WI38 (cell line): ENCODE results near the gene KBTBD8.

ENCODE experiments used
- H3K4me3 ChIP-seq: 2 replicates; pipeline ENCODE4 v1.5.1; 2011; ENCODE audit warnings: low read depth, mild to moderate bottlenecking, control low read depth, low read length
- TF ChIP-seq, protein P1 (sequence below): IDR thresholded peaks from 2 replicates; pipeline ENCODE4 v1.5.1; 2012; ENCODE audit warnings: low read depth, mild to moderate bottlenecking, control low read depth, low read length

KBTBD8 gene

DNA sequence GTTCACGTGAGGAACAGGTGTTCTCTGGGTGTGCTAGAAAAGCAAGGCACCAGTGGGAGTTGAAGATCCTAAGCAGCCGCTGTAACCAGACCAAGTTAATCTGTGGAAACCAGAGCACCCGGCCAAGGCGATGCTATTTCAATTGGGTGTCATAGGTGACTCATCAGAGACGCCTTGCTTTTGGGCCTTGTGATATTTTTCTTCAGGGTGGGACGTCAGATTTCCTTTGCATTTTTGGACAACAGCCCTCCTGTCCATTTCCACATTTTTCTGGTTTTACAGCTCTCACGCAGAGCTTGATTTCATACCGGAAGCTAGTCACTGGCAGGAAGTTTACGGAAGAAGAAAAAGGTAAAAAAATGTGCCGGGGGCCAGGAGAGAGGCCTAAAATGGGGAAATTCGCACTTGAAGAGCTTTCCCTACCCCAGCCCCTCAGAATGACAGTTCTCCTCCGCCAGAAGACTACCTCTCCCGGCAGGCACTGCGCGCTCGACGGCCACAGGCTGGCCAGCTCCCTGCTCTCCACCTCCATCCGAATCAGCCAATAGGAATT, 471 bp upstream of the KBTBD8 start:
- TF ChIP-seq, protein P1, sequence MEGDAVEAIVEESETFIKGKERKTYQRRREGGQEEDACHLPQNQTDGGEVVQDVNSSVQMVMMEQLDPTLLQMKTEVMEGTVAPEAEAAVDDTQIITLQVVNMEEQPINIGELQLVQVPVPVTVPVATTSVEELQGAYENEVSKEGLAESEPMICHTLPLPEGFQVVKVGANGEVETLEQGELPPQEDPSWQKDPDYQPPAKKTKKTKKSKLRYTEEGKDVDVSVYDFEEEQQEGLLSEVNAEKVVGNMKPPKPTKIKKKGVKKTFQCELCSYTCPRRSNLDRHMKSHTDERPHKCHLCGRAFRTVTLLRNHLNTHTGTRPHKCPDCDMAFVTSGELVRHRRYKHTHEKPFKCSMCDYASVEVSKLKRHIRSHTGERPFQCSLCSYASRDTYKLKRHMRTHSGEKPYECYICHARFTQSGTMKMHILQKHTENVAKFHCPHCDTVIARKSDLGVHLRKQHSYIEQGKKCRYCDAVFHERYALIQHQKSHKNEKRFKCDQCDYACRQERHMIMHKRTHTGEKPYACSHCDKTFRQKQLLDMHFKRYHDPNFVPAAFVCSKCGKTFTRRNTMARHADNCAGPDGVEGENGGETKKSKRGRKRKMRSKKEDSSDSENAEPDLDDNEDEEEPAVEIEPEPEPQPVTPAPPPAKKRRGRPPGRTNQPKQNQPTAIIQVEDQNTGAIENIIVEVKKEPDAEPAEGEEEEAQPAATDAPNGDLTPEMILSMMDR, result no peak
- peak overlapping the region; percentile 71 for H3K4me3 ChIP-seq

DNA sequence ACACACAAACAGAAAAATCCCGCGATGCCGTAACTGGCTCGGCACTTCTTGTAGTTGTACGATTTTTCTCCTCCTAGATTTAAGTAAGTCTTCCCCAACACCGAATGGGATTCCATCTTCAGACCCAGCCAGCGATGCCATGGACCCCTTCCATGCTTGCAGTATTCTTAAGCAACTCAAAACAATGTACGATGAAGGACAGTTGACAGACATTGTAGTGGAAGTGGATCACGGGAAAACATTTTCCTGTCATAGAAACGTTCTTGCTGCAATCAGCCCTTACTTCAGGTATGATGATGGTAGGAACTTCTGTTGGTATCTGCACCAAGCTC, 763 bp downstream of the KBTBD8 start:
- H3K4me3 ChIP-seq, result peak overlapping the region; percentile 71
- TF ChIP-seq, protein P1, result no peak

DNA sequence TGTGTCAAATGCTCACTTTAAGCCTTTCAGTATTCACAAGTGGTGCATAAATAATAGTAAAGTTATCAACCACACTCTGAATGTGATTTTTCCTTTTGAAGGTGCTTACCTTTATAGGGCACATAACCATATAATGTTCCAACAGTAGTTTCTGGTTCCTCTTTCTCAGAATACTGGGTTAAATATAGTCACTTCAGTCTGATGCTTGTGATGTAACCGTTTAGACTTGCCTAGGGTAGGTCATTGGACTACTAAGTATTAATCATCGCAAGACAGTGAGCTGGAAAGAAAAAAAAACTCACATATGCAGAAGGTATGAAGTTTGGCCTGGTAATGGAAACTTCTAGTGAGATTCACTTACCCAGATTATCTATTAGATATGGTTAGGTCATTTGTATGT, 1.9 kb downstream of the KBTBD8 start:
- TF ChIP-seq, protein P1, result no peak
- no peak overlapping the region for H3K4me3 ChIP-seq

DNA sequence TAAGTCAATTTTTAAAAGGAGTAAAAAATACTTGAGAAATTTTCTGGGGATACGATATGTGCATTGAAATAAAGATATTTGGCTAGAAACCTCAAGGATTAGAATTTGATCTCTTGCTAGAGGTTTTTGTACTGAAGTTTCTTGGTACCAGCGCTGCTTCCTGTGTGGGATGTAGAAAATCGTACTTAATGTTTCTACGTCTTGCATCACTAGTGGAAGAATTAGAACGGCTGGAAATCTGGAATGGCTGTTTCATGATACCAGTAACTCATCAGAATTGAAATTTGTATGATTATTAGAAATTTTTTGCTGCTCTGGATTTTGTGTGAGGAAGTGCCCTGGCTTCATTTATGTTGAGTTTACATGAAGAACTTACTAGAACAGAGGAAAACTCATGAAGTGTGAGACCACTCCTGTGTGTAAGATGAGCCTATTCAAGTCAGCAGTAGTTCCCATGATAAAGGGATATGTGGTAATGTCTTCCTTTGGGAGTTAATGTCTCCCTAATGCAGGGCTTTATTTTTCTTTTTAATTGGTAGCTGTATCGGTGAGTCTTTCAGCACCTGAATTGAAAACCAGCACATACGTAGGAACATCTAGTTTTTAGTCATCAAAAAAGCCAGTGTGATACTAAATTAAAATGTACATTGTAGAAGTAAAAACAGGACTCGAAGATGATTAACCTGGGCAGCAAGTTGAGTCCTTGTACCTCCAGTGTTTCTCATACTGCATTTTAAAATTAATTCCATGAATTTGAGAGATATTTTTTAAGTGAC, 3.2 kb downstream of the KBTBD8 start:
- TF ChIP-seq, protein P1, result no peak
- H3K4me3 ChIP-seq, result no peak overlapping the region

DNA sequence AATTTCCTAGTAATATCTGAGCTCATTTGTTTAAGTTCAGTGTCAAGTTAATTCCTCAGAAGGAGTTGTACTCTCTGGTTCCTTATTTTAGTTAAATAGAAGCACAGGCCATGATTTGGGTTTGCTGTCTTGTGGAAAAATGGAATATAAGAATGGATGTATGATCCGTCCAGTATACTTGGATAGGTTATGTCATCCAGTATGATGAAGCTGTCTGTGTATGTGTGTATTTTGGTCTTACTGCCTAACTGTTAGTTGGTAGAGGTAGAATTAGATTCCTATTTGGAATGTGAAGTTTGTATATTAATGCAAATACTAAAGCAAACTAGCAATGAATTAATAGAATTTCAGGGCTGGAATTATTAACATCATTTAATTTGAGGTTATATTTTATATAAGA, 7.9 kb downstream of the KBTBD8 start:
- TF ChIP-seq, protein P1, result no peak
- H3K4me3 ChIP-seq, result no peak overlapping the region

DNA sequence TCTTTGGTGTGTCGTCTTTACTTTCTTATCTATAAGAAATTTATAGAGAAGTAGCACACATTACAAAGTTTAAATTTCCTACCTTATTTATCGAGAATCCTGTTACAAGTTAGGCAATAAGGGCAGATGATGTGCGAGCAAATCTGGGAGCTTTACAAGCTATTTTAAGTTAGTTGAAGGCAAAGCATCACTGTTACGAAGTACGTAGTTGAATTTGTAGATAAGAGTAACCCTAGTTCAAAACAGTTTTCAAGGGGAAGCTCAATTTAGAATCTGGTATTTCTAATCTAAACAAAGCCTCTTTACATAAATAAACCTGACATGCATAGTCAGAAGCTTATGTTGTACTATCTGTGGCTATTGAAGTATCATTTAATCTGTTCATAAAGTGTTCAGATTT, 8.4 kb downstream of the KBTBD8 start:
- no peak overlapping the region for H3K4me3 ChIP-seq
- TF ChIP-seq, protein P1, result no peak

DNA sequence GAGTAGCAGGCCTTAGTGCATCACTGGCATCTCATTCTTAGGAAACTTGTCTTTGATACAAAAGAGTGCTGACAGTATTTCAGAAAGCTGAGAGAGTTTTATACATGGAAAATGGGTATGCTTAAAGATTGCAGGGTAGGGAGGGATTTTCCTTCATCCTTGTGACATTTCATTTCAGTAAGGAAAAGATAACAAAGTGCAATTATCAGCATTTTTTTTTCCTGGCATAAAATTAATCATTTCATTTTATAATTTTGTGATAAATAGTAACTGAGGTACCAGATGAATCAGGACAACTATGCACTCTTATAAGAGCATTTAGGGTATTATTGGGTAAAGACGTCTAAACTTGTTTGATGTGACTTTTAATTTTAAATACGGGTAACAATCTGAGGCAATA, 10.3 kb downstream of the KBTBD8 start:
- TF ChIP-seq, protein P1, result no peak
- H3K4me3 ChIP-seq, result no peak overlapping the region
